K562 (cell line): ENCODE data around the gene ZNF41. TPM values are rescaled to one million over a fixed set of nuclear protein-coding genes. Genes with fewer than 3 reads are reported as not detected.

Experiments
- CHCHD3 ChIP-seq: fragments of 250-450 bp; sonication (Bioruptor Pico); IDR thresholded peaks from 2 replicates; pipeline ENCODE4 v2.1.2; 2022; ENCODE audit warnings: mild to moderate bottlenecking
- HSF4 ChIP-seq: fragments of 250-450 bp; sonication (Bioruptor Pico); IDR thresholded peaks from 2 replicates; pipeline ENCODE4 v2.1.2; 2022; ENCODE audit warnings: mild to moderate bottlenecking, moderate library complexity, borderline replicate concordance
- LEF1 ChIP-seq: fragments of 450-650 bp; IDR thresholded peaks from 2 replicates; pipeline ENCODE4 v1.6.1; 2016; ENCODE audit warnings: mild to moderate bottlenecking
- MYNN ChIP-seq, 2 experiments: sonication (generic); formaldehyde crosslinking in 1 of 2; IDR thresholded peaks; 2 replicates each; pipeline versions ENCODE4 v1.5.0 to v1.6.1; 2016 to 2020; ENCODE audit warnings: antibody characterized with exemption in 1 of 2, missing genetic modification reagents in 1 of 2
- NCOA6 ChIP-seq: fragments of 450-650 bp; IDR thresholded peaks from 2 replicates; pipeline ENCODE4 v1.6.1; 2017; ENCODE audit warnings: mild to moderate bottlenecking
- NFXL1 ChIP-seq: fragments of 450-650 bp; formaldehyde crosslinking; IDR thresholded peaks from 2 replicates; pipeline ENCODE4 v1.4.0; 2021; ENCODE audit warnings: mild to moderate bottlenecking
- PHB ChIP-seq: fragments of 250-450 bp; sonication (Bioruptor Pico); IDR thresholded peaks from 2 replicates; pipeline ENCODE4 v1.5.0; 2021
- PTTG1 ChIP-seq: fragments of 450-650 bp; IDR thresholded peaks from 2 replicates; pipeline ENCODE4 v1.6.1; 2016; ENCODE audit warnings: low read depth, mild to moderate bottlenecking, missing genetic modification characterization, missing compliant biosample characterization
- RBM22 ChIP-seq: fragments of 200-400 bp; formaldehyde crosslinking; IDR thresholded peaks from 2 replicates; pipeline ENCODE4 v1.6.1; 2018; ENCODE audit warnings: low read length, low read depth; ENCODE audit not compliant: poor library complexity, severe bottlenecking
- RFX7 ChIP-seq: fragments of 250-450 bp; sonication (Bioruptor Pico); IDR thresholded peaks from 2 replicates; pipeline ENCODE4 v1.5.1; 2021; ENCODE audit warnings: mild to moderate bottlenecking
- SAFB2 ChIP-seq: fragments of 200-400 bp; formaldehyde crosslinking; IDR thresholded peaks from 2 replicates; pipeline ENCODE4 v1.6.1; 2018; ENCODE audit warnings: borderline replicate concordance, low read length, low read depth, moderate library complexity; ENCODE audit not compliant: severe bottlenecking
- TFAM ChIP-seq: fragments of 250-450 bp; sonication (Bioruptor Pico); conservative IDR thresholded peaks from 2 replicates; pipeline ENCODE4 v1.5.0; 2021; ENCODE audit warnings: mild to moderate bottlenecking, moderate library complexity
- ZHX1 ChIP-seq: fragments of 150-350 bp; conservative IDR thresholded peaks from 2 replicates; pipeline ENCODE4 v1.6.1; 2014; ENCODE audit warnings: low read length
- ZNF830 ChIP-seq: fragments of 250-450 bp; sonication (Bioruptor Pico); IDR thresholded peaks from 2 replicates; pipeline ENCODE4 v1.5.0; 2021; ENCODE audit warnings: mild to moderate bottlenecking
- polyA plus RNA-seq, 8 experiments: library from polyadenylated mRNA; depleted of rRNA in 4 of 8; stranded (reverse) in 5 of 8; unstranded in 3 of 8; fragments of >200 nt; fragmentation: Nextera tagmentation in 2 of 8; fragmentation: Illumina TruSeq in 1 of 8; extraction: Ambion mirVana in 2 of 8; extraction: Trizol in 1 of 8; gene quantifications; 2 replicates each; pipeline versions ENCODE4 v1.2.1 to v1.2.3, GENCODE V29; 2011 to 2014; ENCODE audit warnings: inconsistent platforms in 1 of 8, missing spikeins in 1 of 8
- total RNA-seq, 7 experiments: library from RNA; depleted of rRNA in 6 of 7; stranded (reverse); fragments of >200 nt in 6 of 7; fragmentation: Illumina TruSeq in 2 of 7; extraction: Trizol in 2 of 7; gene quantifications; 2 replicates each; pipeline versions ENCODE4 v1.2.1 to v1.2.3, GENCODE V29; 2011 to 2021; ENCODE audit warnings: low replicate concordance in 1 of 7
- TF ChIP-seq, protein P1 (sequence below): fragments of 200-600 bp; sonication (generic); IDR thresholded peaks from one replicate; pipeline ENCODE4 v1.6.1; 2012; ENCODE audit warnings: mild to moderate bottlenecking, low read depth, low read length, inconsistent platforms
- TF ChIP-seq, protein P2 (sequence below): fragments of 250-450 bp; sonication (Bioruptor Pico); IDR thresholded peaks from 2 replicates; pipeline ENCODE4 v1.6.1; 2021; ENCODE audit warnings: mild to moderate bottlenecking

The ZNF41 gene
- total and polyA plus RNA-seq, 9 of the 15 experiments (the other 6 are each of a cell fraction or from before 2014, with no cell fraction given): 0.53 to 8.6 (median 6.6) TPM

GRCh38 chrX:47475476-47475875 lies 7.5 kb downstream of the ZNF41 start (continued):
- TF ChIP-seq, protein P1, sequence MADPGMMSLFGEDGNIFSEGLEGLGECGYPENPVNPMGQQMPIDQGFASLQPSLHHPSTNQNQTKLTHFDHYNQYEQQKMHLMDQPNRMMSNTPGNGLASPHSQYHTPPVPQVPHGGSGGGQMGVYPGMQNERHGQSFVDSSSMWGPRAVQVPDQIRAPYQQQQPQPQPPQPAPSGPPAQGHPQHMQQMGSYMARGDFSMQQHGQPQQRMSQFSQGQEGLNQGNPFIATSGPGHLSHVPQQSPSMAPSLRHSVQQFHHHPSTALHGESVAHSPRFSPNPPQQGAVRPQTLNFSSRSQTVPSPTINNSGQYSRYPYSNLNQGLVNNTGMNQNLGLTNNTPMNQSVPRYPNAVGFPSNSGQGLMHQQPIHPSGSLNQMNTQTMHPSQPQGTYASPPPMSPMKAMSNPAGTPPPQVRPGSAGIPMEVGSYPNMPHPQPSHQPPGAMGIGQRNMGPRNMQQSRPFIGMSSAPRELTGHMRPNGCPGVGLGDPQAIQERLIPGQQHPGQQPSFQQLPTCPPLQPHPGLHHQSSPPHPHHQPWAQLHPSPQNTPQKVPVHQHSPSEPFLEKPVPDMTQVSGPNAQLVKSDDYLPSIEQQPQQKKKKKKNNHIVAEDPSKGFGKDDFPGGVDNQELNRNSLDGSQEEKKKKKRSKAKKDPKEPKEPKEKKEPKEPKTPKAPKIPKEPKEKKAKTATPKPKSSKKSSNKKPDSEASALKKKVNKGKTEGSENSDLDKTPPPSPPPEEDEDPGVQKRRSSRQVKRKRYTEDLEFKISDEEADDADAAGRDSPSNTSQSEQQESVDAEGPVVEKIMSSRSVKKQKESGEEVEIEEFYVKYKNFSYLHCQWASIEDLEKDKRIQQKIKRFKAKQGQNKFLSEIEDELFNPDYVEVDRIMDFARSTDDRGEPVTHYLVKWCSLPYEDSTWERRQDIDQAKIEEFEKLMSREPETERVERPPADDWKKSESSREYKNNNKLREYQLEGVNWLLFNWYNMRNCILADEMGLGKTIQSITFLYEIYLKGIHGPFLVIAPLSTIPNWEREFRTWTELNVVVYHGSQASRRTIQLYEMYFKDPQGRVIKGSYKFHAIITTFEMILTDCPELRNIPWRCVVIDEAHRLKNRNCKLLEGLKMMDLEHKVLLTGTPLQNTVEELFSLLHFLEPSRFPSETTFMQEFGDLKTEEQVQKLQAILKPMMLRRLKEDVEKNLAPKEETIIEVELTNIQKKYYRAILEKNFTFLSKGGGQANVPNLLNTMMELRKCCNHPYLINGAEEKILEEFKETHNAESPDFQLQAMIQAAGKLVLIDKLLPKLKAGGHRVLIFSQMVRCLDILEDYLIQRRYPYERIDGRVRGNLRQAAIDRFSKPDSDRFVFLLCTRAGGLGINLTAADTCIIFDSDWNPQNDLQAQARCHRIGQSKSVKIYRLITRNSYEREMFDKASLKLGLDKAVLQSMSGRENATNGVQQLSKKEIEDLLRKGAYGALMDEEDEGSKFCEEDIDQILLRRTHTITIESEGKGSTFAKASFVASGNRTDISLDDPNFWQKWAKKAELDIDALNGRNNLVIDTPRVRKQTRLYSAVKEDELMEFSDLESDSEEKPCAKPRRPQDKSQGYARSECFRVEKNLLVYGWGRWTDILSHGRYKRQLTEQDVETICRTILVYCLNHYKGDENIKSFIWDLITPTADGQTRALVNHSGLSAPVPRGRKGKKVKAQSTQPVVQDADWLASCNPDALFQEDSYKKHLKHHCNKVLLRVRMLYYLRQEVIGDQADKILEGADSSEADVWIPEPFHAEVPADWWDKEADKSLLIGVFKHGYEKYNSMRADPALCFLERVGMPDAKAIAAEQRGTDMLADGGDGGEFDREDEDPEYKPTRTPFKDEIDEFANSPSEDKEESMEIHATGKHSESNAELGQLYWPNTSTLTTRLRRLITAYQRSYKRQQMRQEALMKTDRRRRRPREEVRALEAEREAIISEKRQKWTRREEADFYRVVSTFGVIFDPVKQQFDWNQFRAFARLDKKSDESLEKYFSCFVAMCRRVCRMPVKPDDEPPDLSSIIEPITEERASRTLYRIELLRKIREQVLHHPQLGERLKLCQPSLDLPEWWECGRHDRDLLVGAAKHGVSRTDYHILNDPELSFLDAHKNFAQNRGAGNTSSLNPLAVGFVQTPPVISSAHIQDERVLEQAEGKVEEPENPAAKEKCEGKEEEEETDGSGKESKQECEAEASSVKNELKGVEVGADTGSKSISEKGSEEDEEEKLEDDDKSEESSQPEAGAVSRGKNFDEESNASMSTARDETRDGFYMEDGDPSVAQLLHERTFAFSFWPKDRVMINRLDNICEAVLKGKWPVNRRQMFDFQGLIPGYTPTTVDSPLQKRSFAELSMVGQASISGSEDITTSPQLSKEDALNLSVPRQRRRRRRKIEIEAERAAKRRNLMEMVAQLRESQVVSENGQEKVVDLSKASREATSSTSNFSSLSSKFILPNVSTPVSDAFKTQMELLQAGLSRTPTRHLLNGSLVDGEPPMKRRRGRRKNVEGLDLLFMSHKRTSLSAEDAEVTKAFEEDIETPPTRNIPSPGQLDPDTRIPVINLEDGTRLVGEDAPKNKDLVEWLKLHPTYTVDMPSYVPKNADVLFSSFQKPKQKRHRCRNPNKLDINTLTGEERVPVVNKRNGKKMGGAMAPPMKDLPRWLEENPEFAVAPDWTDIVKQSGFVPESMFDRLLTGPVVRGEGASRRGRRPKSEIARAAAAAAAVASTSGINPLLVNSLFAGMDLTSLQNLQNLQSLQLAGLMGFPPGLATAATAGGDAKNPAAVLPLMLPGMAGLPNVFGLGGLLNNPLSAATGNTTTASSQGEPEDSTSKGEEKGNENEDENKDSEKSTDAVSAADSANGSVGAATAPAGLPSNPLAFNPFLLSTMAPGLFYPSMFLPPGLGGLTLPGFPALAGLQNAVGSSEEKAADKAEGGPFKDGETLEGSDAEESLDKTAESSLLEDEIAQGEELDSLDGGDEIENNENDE: no peak
- TF ChIP-seq NFXL1 (CRISPR knock-in tag) (no peak), PHB (CRISPR knock-in tag) (no peak), NCOA6 (no peak), CHCHD3 (no peak), LEF1 (no peak), RBM22 (no peak), ZNF830 (CRISPR knock-in tag) (no peak), TFAM (CRISPR knock-in tag) (no peak), RFX7 (CRISPR knock-in tag) (no peak), PTTG1 (tag) (no peak), SAFB2 (no peak), HSF4 (CRISPR knock-in tag) (no peak), MYNN (IDR thresholded peaks at IDR 0.05) (no peak), MYNN (CRISPR knock-in tag; IDR thresholded peaks at IDR 0.05) (no peak), ZHX1 (no peak)
- TF ChIP-seq, protein P2, sequence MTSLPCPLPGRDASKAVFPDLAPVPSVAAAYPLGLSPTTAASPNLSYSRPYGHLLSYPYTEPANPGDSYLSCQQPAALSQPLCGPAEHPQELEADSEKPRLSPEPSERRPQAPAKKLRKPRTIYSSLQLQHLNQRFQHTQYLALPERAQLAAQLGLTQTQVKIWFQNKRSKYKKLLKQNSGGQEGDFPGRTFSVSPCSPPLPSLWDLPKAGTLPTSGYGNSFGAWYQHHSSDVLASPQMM (CRISPR knock-in tag): no peak
- TF ChIP-seq, all 486 proteins: peak for 0
